ENCODE measurements around the gene RASSF5. TPM values are rescaled to one million over a fixed set of nuclear protein-coding genes. Genes with fewer than 3 reads are reported as not detected.

RASSF5 gene
- total RNA-seq, 4 donors from 2014 or later: 4.6 to 14.0 (median 7.8) TPM

- H3K36me3 ChIP-seq: no peaks in the 10 kb centered on the region
- intact Hi-C loops (cut with DNase I; ENCODE audit: low total_unique reads) (no loop called here), in situ Hi-C loops (cut with MboI; ENCODE audit: low pct_ligation_motif_present in 1 of 4, low pct_unique_long_range_greater_than_20kb in 1 of 4, low sequenced_read_pairs in 3 of 4) (no loop called here)
- H3K27ac ChIP-seq: no peak overlapping the region
- no peaks in the 10 kb centered on the region for H3K9me3 ChIP-seq
- DNase-seq: no peak
- TF ChIP-seq EP300 (IDR thresholded peaks at IDR 0.05; ENCODE audit: low read depth) (no peak), CTCF (IDR thresholded peaks at IDR 0.05) (no peak), POLR2A (IDR thresholded peaks at IDR 0.05) (no peak), POLR2AphosphoS5 (IDR thresholded peaks at IDR 0.05) (no peak)
- WGBS, 2 donors (ENCODE audit: low coverage in 1 of 2): 71% methylated on average over 5 of the region's 5 CpGs; no CpG with 5 or more reads in 1 of the 2 donors
- H3K27me3 ChIP-seq: no peaks in the 10 kb centered on the region
- peaks cover 0 to 8% (median 2%) of the 10 kb centered on the region in 4 donors for H3K4me1 ChIP-seq
- H3K4me3 ChIP-seq: no peak overlapping the region
Measured at GRCh38 chr1:206516728-206516990, 9.3 kb downstream of the RASSF5 start.

- Histone ChIP-seq H3K27ac (no peak overlapping the region), H3K27me3 (no peaks in the 10 kb centered on the region), H3K36me3 (no peaks in the 10 kb centered on the region), H3K9me3 (no peaks in the 10 kb centered on the region), H3K4me3 (no peak overlapping the region), H3K4me1 (peaks cover 0 to 8% (median 2%) of the 10 kb centered on the region in 4 donors)
- intact Hi-C loops (cut with DNase I; ENCODE audit: low total_unique reads): no loop called here
- TF ChIP-seq POLR2A (IDR thresholded peaks at IDR 0.05) (no peak), CTCF (IDR thresholded peaks at IDR 0.05) (no peak), EP300 (IDR thresholded peaks at IDR 0.05; ENCODE audit: low read depth) (no peak), POLR2AphosphoS5 (IDR thresholded peaks at IDR 0.05) (no peak)
- WGBS, 2 donors (ENCODE audit: low coverage in 1 of 2): 92 to 98% methylated on average over 7 to 8 of the region's 8 CpGs
- in situ Hi-C loops (cut with MboI; ENCODE audit: low pct_ligation_motif_present in 1 of 4, low pct_unique_long_range_greater_than_20kb in 1 of 4, low sequenced_read_pairs in 3 of 4): no loop called here
- no peak for DNase-seq
Measured at GRCh38 chr1:206517784-206518183, 10.5 kb downstream of the RASSF5 start.

- peaks cover 0 to 6% (median under 1%) of the 10 kb centered on the region in 4 donors for H3K4me1 ChIP-seq
- in situ Hi-C loops (cut with MboI; ENCODE audit: low pct_ligation_motif_present in 1 of 4, low pct_unique_long_range_greater_than_20kb in 1 of 4, low sequenced_read_pairs in 3 of 4): no loop called here
- H3K27ac ChIP-seq: no peak overlapping the region
- H3K27me3 ChIP-seq: no peaks in the 10 kb centered on the region
- H3K36me3 ChIP-seq: no peaks in the 10 kb centered on the region
- TF ChIP-seq POLR2AphosphoS5 (IDR thresholded peaks at IDR 0.05): no peak
- TF ChIP-seq EP300 (IDR thresholded peaks at IDR 0.05; ENCODE audit: low read depth): no peak
- no peak for TF ChIP-seq POLR2A (IDR thresholded peaks at IDR 0.05)
- no peaks in the 10 kb centered on the region for H3K9me3 ChIP-seq
- intact Hi-C loops (cut with DNase I; ENCODE audit: low total_unique reads): no loop called here
- WGBS, 2 donors (ENCODE audit: low coverage in 1 of 2): 92% methylated on average over 18 of the region's 18 CpGs; no CpG with 5 or more reads in 1 of the 2 donors
- no peak overlapping the region for H3K4me3 ChIP-seq
- DNase-seq: no peak
Measured at GRCh38 chr1:206518206-206518605, 10.9 kb downstream of the RASSF5 start.

GRCh38 chr1:206518743-206519142 is 11.4 kb downstream of the RASSF5 start:
- 90% methylated on average over 6 of the region's 6 CpGs; no CpG with 5 or more reads in 1 of the 2 donors for WGBS, 2 donors (ENCODE audit: low coverage in 1 of 2)
- intact Hi-C loops (cut with DNase I; ENCODE audit: low total_unique reads): no loop called here
- Histone ChIP-seq H3K4me3 (no peak overlapping the region), H3K4me1 (peaks cover 0 to 4% (median 0%) of the 10 kb centered on the region in 4 donors), H3K27ac (no peak overlapping the region), H3K9me3 (no peaks in the 10 kb centered on the region), H3K27me3 (no peaks in the 10 kb centered on the region), H3K36me3 (no peaks in the 10 kb centered on the region)
- no peak for TF ChIP-seq POLR2AphosphoS5 (IDR thresholded peaks at IDR 0.05)
- TF ChIP-seq CTCF (IDR thresholded peaks at IDR 0.05): no peak
- TF ChIP-seq EP300 (IDR thresholded peaks at IDR 0.05; ENCODE audit: low read depth): no peak
- TF ChIP-seq POLR2A (IDR thresholded peaks at IDR 0.05): no peak
- DNase-seq: no peak
- in situ Hi-C loops (cut with MboI; ENCODE audit: low pct_ligation_motif_present in 1 of 4, low pct_unique_long_range_greater_than_20kb in 1 of 4, low sequenced_read_pairs in 3 of 4): no loop called here

GRCh38 chr1:206521127-206521526 is 13.8 kb downstream of the RASSF5 start:
- intact Hi-C loops (cut with DNase I; ENCODE audit: low total_unique reads): no loop called here
- Histone ChIP-seq H3K4me1 (no peaks in the 10 kb centered on the region), H3K9me3 (no peaks in the 10 kb centered on the region), H3K27me3 (no peaks in the 10 kb centered on the region), H3K27ac (no peak overlapping the region), H3K4me3 (no peak overlapping the region), H3K36me3 (no peaks in the 10 kb centered on the region)
- TF ChIP-seq CTCF (IDR thresholded peaks at IDR 0.05) (no peak), POLR2A (IDR thresholded peaks at IDR 0.05) (no peak), EP300 (IDR thresholded peaks at IDR 0.05; ENCODE audit: low read depth) (no peak), POLR2AphosphoS5 (IDR thresholded peaks at IDR 0.05) (no peak)
- in situ Hi-C loops (cut with MboI; ENCODE audit: low pct_ligation_motif_present in 1 of 4, low pct_unique_long_range_greater_than_20kb in 1 of 4, low sequenced_read_pairs in 3 of 4): no loop called here
- no peak for DNase-seq
- WGBS, 2 donors (ENCODE audit: low coverage in 1 of 2): 66% methylated on average over 5 of the region's 5 CpGs; no CpG with 5 or more reads in 1 of the 2 donors

Data from transverse colon (tissue), 4 donors.